ENCODE results near the gene LIPK.
"Not testable (repeated sequence)": the region's sequence is repeated elsewhere in the genome, so short reads cannot be mapped to it uniquely, and the experiment has no call there.

Gene LIPK, protein sequence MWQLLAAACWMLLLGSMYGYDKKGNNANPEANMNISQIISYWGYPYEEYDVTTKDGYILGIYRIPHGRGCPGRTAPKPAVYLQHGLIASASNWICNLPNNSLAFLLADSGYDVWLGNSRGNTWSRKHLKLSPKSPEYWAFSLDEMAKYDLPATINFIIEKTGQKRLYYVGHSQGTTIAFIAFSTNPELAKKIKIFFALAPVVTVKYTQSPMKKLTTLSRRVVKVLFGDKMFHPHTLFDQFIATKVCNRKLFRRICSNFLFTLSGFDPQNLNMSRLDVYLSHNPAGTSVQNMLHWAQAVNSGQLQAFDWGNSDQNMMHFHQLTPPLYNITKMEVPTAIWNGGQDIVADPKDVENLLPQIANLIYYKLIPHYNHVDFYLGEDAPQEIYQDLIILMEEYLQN

DNA sequence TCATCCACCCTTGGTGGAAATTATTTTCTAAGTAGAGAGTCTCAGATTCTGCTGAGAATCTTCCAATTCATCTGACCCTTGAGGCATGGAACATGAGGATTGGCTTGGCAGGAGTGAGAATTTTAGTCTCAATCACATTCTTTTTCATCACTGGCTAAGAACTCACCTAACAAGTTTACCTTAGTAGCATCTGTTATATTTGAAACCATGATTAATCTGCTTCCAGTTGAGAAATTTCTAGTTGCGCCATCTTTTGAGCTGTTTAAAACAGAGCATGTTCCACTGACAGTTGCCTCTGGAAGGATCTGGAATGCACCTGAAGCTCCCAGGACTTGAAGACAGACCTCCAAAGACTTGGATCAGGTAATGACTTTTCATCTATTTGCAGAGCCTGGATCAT lies at the start of gene LIPK:
LIPK (plus strand) TSS at position 292 of the 400 bp plus-strand sequence. CDS start 18,295 bp downstream, outside the sequence.
- Mint-ChIP-seq H3K4me1 (peaks cover 5 to 8% of the 10 kb centered on the region in 2 donors), H3K27ac (no peak within 1 kb of the TSS), H3K4me3 (no peak within 1 kb of the TSS), H3K9me3 (no peaks in the 10 kb centered on the region), H3K36me3 (no peaks in the 10 kb centered on the region), H3K27me3 (no peaks in the 10 kb centered on the region)
- DNase-seq (no peak), ATAC-seq (replicated peaks) (no peak)

DNA sequence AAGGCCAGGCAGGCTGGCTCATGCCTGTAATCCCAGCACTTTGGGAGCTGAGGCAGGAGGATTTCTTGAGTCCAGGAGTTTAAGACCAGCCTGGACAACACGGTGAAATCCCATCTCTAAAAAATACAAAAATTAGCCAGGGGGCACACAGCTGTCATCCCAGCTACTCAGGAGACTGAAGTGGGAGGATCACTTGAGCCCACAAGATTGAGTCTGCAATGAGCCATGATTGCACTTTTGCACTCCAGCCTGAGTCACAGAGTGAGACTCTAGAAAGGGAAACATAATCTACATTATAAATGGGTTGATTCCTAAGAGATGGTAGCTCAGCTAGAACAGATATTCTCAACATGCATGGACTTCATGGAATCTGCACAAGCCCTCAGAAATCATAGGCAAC lies 48.1 kb upstream of the LIPK start:
- no peaks in the 10 kb centered on the region for H3K4me1 Mint-ChIP-seq
- no peak overlapping the region for H3K4me3 Mint-ChIP-seq
- H3K36me3 Mint-ChIP-seq = no peaks in the 10 kb centered on the region
- DNase-seq = no peak
- no peak overlapping the region for H3K27ac Mint-ChIP-seq
- no peaks in the 10 kb centered on the region for H3K27me3 Mint-ChIP-seq
- no peak for ATAC-seq (replicated peaks)
- H3K9me3 Mint-ChIP-seq = no peaks in the 10 kb centered on the region

DNA sequence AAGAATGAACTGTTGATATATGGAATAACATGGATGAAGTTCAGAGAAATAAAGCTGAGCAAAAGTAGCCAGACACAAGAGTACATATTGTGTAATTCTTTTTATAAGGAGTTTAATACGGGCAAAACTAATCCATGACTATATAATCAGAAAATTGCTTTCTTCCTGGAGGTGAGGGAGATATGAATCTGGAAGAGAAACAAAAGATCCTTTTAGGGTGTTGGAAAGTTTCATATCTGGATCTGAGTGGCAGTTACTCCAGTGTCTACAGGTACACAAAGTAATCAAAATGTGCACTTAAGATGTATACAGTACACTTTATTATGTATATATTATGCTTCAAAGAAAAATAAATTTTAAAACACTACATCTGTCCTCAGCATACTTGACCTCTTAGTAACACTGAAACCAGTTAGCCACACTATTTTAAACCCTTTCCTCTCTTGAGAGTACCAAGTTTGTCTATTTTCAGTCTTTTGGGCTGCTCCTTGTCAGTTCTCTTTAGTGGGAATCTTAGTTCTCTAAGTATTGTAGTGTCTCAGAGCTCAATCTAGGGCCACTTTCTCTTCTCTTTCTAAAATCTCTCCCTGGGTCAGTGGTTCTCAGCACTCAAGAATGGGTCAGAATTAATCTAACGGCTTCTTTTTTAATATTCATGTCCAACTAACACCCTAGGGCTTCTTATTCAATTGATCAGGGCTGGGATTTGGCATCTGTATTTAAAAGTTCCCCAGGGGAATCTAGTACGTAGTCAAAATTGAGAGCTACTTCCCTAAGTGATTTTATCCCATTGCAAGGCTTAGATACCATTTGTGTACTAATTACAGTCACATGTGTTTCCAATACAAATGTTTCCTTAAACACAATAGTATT lies 46.1 kb upstream of the LIPK start:
- DNase-seq = no peak
- H3K36me3 Mint-ChIP-seq = no peaks in the 10 kb centered on the region
- H3K27ac Mint-ChIP-seq = no peak overlapping the region
- H3K4me1 Mint-ChIP-seq = no peaks in the 10 kb centered on the region
- H3K4me3 Mint-ChIP-seq = no peak overlapping the region
- no peak for ATAC-seq (replicated peaks)
- peaks cover 2 to 3% of the 10 kb centered on the region in 2 donors for H3K9me3 Mint-ChIP-seq
- no peaks in the 10 kb centered on the region for H3K27me3 Mint-ChIP-seq

DNA sequence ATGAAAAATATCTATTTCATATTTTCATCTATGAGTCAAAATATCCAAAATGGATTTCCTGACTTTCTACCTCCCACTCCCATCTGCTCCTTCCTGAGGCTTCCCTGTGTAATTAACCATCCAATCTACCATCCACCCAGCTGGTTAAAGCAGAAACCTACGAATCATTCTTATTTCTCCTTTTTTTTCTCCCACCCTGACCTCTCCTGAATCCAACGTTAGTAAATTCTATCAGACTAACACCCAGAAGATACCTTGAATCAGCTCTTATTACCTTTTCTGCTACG lies 45.5 kb upstream of the LIPK start:
- H3K27me3 Mint-ChIP-seq = no peaks in the 10 kb centered on the region
- no peak overlapping the region for H3K27ac Mint-ChIP-seq
- H3K9me3 Mint-ChIP-seq = peaks cover 2 to 3% of the 10 kb centered on the region in 2 donors
- H3K4me1 Mint-ChIP-seq = no peaks in the 10 kb centered on the region
- ATAC-seq (replicated peaks) (no peak), DNase-seq (no peak)
- H3K4me3 Mint-ChIP-seq = no peak overlapping the region
- no peaks in the 10 kb centered on the region for H3K36me3 Mint-ChIP-seq

DNA sequence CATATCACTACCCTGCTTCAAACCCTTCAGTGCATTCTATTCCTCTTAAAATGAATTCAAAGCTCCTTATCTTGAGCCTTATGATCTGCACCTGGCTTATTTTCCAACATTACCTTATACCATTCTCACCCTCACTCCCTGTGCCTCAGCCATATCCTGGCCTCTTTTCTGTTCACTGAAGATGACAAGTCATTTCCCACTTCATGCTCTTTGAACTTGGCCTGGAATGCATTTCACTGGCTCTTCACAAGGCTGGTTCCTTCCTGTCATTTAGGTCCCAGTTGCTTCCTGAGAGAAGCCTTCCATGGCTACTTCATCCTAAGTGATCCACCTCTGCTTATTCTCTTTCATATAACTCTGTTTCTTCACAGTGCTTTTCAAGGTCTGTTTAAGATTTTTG lies 45.0 kb upstream of the LIPK start:
- Mint-ChIP-seq H3K4me3 (no peak overlapping the region), H3K27me3 (no peaks in the 10 kb centered on the region), H3K9me3 (peaks cover 2 to 3% of the 10 kb centered on the region in 2 donors), H3K36me3 (no peaks in the 10 kb centered on the region), H3K4me1 (no peaks in the 10 kb centered on the region), H3K27ac (no peak overlapping the region)
- ATAC-seq (replicated peaks) (no peak), DNase-seq (no peak)

DNA sequence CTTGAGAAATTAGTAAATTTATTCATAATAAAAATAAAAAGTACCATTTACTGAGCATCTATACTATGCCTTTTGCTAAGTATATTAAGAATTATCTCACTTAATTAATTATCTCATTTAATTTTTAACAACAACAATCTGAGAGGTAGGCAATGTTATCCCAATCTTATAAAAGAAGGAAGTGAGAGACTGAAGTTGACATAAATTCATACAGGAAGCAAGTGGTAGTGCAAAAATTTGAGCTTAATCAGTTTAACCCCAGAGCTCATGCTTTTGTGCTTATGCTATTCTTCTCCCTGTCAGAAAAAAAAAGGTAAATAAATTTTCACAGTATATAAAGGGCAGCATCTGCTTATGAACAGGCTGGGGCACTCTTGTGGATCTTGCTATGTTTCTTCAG lies 44.5 kb upstream of the LIPK start:
- Mint-ChIP-seq H3K27me3 (no peaks in the 10 kb centered on the region), H3K9me3 (peaks cover 2 to 3% of the 10 kb centered on the region in 2 donors), H3K27ac (no peak overlapping the region), H3K36me3 (no peaks in the 10 kb centered on the region), H3K4me3 (no peak overlapping the region), H3K4me1 (no peaks in the 10 kb centered on the region)
- no peak for DNase-seq
- ATAC-seq (replicated peaks) = no peak

DNA sequence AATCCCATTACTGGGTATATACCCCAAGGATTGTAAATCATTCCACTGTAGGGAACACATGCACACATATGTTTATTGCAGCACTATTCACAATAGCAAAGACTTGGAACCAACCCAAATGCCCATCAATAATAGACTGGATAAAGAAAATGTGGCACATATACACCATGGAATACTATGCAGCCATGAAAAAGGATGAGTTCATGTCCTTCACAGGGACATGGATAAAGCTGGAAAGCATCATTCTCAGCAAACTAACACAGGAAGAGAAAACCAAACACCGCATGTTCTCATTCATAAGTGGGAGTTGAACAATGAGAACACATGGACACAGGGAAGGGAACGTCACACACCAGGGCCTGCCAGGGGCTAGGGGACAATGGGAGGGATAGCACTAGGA lies 42.9 kb upstream of the LIPK start:
- not testable (repeated sequence) for H3K27me3 Mint-ChIP-seq; DNase-seq; H3K27ac Mint-ChIP-seq; H3K9me3 Mint-ChIP-seq; ATAC-seq (replicated peaks); H3K4me3 Mint-ChIP-seq; H3K36me3 Mint-ChIP-seq; H3K4me1 Mint-ChIP-seq

DNA sequence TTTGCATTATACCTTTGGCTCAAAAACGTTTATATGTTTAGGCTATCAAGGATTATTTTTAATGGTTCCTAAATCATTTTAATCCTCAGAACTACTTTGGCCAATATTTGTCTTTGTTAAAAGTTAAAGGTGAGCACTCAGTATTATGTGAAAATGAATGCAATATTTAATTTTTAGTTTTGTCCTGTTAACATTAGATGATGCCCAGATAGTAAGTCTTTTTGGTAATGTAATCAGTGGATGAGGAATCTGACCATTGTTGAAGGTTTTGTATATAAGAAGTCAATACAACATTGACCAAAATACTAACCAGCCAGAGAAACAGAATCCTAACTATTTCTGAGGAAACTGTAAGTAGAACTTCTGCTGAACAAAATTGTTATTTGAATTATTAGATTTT lies 41.9 kb upstream of the LIPK start, which contains the start of gene LIPF:
LIPF (plus strand) TSS at position 301 of the 400 bp plus-strand sequence. CDS start 2,856 bp downstream, outside the sequence.
- H3K27me3 Mint-ChIP-seq = no peaks in the 10 kb centered on the region
- peaks cover 2 to 3% of the 10 kb centered on the region in 2 donors for H3K9me3 Mint-ChIP-seq
- ATAC-seq (replicated peaks) = no peak

DNA sequence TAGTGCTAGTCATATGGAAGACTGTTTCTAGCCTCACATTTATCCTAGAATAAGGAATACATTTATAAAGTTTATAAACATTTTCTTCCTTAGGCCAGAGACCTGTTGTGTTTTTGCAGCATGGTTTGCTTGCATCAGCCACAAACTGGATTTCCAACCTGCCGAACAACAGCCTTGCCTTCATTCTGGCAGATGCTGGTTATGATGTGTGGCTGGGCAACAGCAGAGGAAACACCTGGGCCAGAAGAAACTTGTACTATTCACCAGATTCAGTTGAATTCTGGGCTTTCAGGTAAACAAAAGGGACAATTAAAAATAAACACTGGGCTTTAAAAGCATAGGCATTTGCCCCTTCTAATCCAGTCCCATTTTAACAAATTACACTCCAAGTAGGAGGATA lies 37.6 kb upstream of the LIPK start:
- DNase-seq (no peak), ATAC-seq (replicated peaks) (no peak)
- Mint-ChIP-seq H3K9me3 (no peaks in the 10 kb centered on the region), H3K4me3 (no peak overlapping the region), H3K27me3 (no peaks in the 10 kb centered on the region), H3K27ac (no peak overlapping the region), H3K36me3 (no peaks in the 10 kb centered on the region), H3K4me1 (peaks cover 3 to 6% of the 10 kb centered on the region in 2 donors)

More for the DNA sequence above, 41.9 kb upstream of the LIPK start, which contains the start of gene LIPF:
- DNase-seq = no peak
- Mint-ChIP-seq H3K36me3 (no peaks in the 10 kb centered on the region), H3K27ac (no peak within 1 kb of the TSS), H3K4me3 (no peak within 1 kb of the TSS), H3K4me1 (no peaks in the 10 kb centered on the region)

DNA sequence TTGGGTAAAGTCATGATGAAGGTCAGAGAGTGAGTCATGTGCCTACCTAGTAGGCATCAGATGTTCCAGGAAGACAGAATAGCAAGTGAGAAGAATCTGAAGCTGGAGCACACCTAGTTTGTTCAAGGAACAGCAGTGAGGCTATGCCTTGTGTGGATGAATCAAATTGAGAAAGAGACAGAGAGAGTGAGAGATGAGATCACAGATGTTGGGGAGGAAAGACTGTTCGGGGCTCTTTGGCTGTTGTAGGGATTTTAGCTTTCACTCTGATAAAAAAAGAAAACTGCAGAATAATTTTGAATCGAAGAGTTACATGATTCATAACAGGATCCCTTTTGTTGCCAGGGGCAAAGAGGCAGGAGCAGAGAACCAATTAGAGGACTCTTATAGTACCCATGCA lies 35.6 kb upstream of the LIPK start:
- DNase-seq = no peak
- no peak overlapping the region for H3K27ac Mint-ChIP-seq

DNA sequence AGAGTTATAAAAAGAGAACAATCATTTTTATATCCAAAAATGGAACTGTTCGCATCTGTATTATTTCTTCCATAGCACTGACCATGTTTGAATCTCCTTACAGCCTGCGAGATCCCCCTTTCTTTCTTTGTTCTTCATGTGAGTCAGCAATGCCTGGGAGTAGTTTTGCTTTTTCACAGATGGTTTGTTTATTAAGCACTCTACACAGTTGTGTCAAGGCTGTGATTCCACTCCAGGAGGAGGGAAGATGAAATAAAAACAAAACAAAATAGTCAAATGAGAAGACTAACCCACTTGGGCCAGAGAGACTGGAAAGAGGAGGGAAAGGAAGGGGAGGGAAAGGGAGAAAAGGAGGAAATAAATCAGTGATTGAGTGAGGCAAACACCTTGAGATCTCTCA lies 34.0 kb upstream of the LIPK start:
- H3K36me3 Mint-ChIP-seq = no peaks in the 10 kb centered on the region
- H3K27ac Mint-ChIP-seq = no peak overlapping the region
- H3K9me3 Mint-ChIP-seq = no peaks in the 10 kb centered on the region
- H3K4me3 Mint-ChIP-seq = no peak overlapping the region
- ATAC-seq (replicated peaks) = no peak
- H3K27me3 Mint-ChIP-seq = no peaks in the 10 kb centered on the region
- peaks cover 3 to 6% of the 10 kb centered on the region in 2 donors for H3K4me1 Mint-ChIP-seq
- no peak for DNase-seq

More for the DNA sequence above, 35.6 kb upstream of the LIPK start:
- peak; percentile 29 to 41 for ATAC-seq (replicated peaks)
- Mint-ChIP-seq H3K36me3 (no peaks in the 10 kb centered on the region), H3K4me1 (peaks cover 3 to 6% of the 10 kb centered on the region in 2 donors), H3K4me3 (no peak overlapping the region), H3K9me3 (no peaks in the 10 kb centered on the region), H3K27me3 (no peaks in the 10 kb centered on the region)

DNA sequence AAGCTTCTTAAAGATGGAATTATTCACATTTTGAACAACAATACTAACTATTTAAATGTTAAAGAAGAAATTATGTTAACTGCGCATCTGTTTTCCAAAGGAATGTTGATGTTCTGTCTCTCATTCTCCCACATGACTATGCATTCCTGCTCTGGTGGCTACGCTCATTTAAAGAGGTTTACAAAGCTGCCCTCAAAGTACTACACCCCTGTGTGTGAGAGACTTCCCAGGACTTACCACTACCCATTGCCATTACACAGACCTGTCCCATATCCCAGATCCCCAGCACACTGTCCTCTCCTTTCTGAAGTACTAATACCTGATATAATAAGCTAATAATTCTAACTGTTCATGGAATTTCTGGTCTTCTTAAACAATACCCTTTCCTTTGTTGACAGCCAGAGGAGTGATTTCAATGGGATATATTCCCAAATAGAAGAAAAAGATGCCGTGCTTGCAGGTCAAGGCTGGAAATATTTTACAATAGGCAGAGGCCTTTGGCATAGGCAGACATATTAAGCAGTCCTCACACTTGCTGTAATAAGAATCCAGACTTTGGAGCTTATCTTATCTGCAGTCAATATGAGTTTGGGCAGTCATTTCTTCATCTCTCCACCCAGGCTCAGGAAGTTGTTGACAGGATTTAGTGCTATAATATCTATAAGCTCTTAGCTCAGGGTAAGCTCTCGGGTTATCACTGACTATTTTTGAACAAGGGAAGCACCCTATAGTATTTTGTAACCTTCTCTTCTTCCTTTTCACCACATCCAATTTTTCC lies 29.6 kb upstream of the LIPK start:
- Mint-ChIP-seq H3K4me3 (no peak overlapping the region), H3K27ac (no peak overlapping the region), H3K27me3 (no peaks in the 10 kb centered on the region), H3K4me1 (no peaks in the 10 kb centered on the region), H3K36me3 (no peaks in the 10 kb centered on the region), H3K9me3 (no peaks in the 10 kb centered on the region)
- DNase-seq (no peak), ATAC-seq (replicated peaks) (no peak)

DNA sequence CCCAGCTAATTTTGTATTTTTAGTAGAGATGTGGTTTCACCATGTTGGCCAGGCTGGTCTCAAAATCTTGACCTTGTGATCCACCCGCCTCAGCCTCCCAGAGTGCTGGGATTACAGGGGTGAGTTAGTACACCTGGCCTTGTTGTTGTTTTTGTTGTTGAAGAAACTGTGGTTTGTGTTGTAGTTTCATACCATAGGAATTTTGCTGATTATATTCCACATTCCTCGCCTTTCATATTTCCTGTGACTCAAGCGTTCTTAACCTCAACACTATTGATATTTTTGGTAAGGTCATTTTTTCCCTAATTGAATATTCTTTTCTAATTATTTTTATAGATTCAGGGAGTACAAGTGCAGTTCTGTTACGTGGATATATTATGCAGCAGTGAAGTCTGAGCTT lies 25.1 kb upstream of the LIPK start:
- Mint-ChIP-seq H3K27me3 (no peaks in the 10 kb centered on the region), H3K4me3 (no peak overlapping the region), H3K36me3 (no peaks in the 10 kb centered on the region), H3K27ac (no peak overlapping the region), H3K9me3 (no peaks in the 10 kb centered on the region), H3K4me1 (no peaks in the 10 kb centered on the region)
- no peak for DNase-seq
- no peak for ATAC-seq (replicated peaks)

DNA sequence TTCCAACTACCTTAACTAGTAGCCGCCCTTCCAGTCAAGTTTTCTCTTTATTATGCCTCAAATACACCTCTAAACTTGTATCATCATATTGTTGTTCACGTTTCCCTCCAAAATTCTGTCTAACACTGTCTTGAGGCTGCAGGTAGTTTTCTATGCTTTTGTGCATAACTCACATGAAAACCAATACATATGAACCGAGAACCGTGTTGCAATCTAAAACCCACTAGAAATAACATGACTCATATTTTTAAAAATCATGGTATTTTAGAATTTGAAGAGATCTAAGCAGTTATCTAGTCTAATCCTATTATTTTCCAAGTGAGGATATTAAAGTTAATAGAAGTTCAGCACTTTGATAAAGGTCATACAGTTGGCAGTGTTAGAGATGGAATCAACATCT lies 23.6 kb upstream of the LIPK start:
- H3K4me1 Mint-ChIP-seq = no peaks in the 10 kb centered on the region
- ATAC-seq (replicated peaks) (no peak), DNase-seq (no peak)
- no peak overlapping the region for H3K27ac Mint-ChIP-seq
- H3K36me3 Mint-ChIP-seq = no peaks in the 10 kb centered on the region
- no peaks in the 10 kb centered on the region for H3K9me3 Mint-ChIP-seq
- no peaks in the 10 kb centered on the region for H3K27me3 Mint-ChIP-seq
- H3K4me3 Mint-ChIP-seq = no peak overlapping the region

All from stimulated activated naive B cell treated with anti-CD40 and anti-IgM and Interleukin-4, amounts not matched to agents 10 μg/mL and 1 μg/mL and 100 μg/mL, for 72 hours (primary cell).